Spinal cord (tissue), 10 donors: ENCODE results near the gene GUCY2D. TPM values are rescaled to one million over a fixed set of nuclear protein-coding genes. Genes with fewer than 3 reads are reported as not detected.
"Not testable (repeated sequence)": the region's sequence is repeated elsewhere in the genome, so short reads cannot be mapped to it uniquely, and the experiment has no call there.

ENCODE experiments used
- DNase-seq, 6 donors: peaks; one replicate each; pipeline versions ENCODE4 v3.0.0 to v3.0.0-alpha.2; 2013 to 2015; ENCODE audit warnings: low spot score in 6 of 6, low read depth in 4 of 6
- H3K27ac ChIP-seq: one replicate; pipeline ENCODE4 v1.5.1; 2013; ENCODE audit warnings: low read depth, low read length, control low read depth
- H3K27me3 ChIP-seq: one replicate; pipeline ENCODE4 v1.6.1; 2013; ENCODE audit warnings: low read length; ENCODE audit not compliant: control insufficient read depth, insufficient read depth
- H3K36me3 ChIP-seq: one replicate; pipeline ENCODE4 v1.6.1; 2013; ENCODE audit warnings: low read length; ENCODE audit not compliant: control insufficient read depth, insufficient read depth
- H3K4me1 ChIP-seq: one replicate; pipeline ENCODE4 v1.6.1; 2013; ENCODE audit warnings: low read length; ENCODE audit not compliant: control insufficient read depth, insufficient read depth
- H3K4me3 ChIP-seq: one replicate; pipeline ENCODE4 v1.5.1; 2013; ENCODE audit warnings: low read depth, low read length, control low read depth
- H3K9me3 ChIP-seq: one replicate; pipeline ENCODE4 v1.6.1; 2013; ENCODE audit warnings: low read length; ENCODE audit not compliant: control insufficient read depth, insufficient read depth
- WGBS: methylation state at CpG from one replicate; pipeline ENCODE4 v1.1.5; 2013; ENCODE audit warnings: missing lambda C conversion rate; ENCODE audit not compliant: insufficient coverage; 5-methylcytosine and 5-hydroxymethylcytosine counted together
- polyA plus RNA-seq, 2 donors: library from polyadenylated mRNA; unstranded; fragments of 120-200 nt; gene quantifications; one replicate each; pipeline ENCODE4 v1.2.1, GENCODE V29; 2013; ENCODE audit not compliant: insufficient read length in 2 of 2
- total RNA-seq, 2 donors: library from RNA; depleted of rRNA in 1 of 2; stranded (reverse); fragments of 120-200 nt in 1 of 2; fragments of >200 nt in 1 of 2; gene quantifications; one replicate each; pipeline versions ENCODE4 v1.2.3 to v1.2.4, GENCODE V29; 2013 to 2014
- donor health status: healthy.

GUCY2D gene
- total and polyA plus RNA-seq, 4 donors: 0.10 to 2.3 (median 0.61) TPM

DNA sequence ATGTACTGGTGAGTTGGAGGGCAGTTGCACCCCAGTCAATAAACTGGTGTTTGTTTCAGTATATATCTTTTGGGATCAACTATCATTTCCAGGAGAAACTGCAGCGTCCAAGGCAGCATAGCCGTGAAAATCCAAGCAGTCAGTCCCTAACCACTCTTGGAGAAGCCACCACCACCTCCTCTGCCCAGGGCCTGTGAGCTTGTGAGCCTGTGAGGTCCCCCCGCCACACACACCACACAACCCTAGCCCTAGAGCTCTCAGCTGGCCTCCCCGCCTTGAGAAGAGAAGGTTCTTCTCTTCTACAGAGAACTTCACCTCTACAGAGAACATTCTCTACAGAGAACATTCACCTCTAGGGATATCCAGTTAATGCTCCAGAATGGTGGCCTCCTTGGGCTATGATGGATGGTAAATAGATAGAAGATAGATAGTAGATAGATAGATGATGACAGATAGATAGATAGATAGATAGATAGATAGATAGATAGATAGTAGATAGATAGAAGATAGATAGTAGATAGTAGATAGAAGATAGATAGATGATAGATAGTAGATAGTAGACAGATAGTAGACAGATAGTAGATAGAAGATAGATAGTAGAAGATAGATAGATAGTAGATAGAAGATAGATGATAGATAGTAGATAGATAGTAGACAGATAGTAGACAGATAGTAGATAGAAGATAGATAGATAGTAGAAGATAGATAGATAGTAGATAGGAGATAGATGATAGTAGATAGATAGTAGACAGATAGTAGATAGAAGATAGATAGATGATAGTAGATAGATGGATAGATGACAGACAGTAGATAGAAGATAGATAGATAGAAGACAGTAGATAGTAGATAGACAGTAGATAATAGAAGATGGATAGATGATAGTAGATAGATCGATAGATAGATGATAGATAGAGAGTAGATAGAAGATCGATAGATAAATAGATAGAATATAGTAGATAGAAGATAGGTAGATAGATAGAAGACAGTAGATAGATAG lies 50.1 kb downstream of the GUCY2D start:
- Histone ChIP-seq H3K4me1 (no peaks in the 10 kb centered on the region), H3K27ac (no peak overlapping the region), H3K9me3 (no peaks in the 10 kb centered on the region), H3K36me3 (no peaks in the 10 kb centered on the region), H3K27me3 (peaks cover 10% of the 10 kb centered on the region), H3K4me3 (no peak overlapping the region)
- 86% methylated on average over 2 of the region's 6 CpGs for WGBS
- no peak for DNase-seq

- 92% methylated on average over 4 of the region's 7 CpGs for WGBS
- peaks cover 16% of the 10 kb centered on the region for H3K27me3 ChIP-seq
- no peak for DNase-seq
- H3K36me3 ChIP-seq: no peaks in the 10 kb centered on the region
- H3K27ac ChIP-seq: no peak overlapping the region
- no peaks in the 10 kb centered on the region for H3K9me3 ChIP-seq
- H3K4me1 ChIP-seq: no peaks in the 10 kb centered on the region
- no peak overlapping the region for H3K4me3 ChIP-seq
Observed at GRCh38 chr17:8053600-8053999, 51.2 kb downstream of the GUCY2D start.

- Histone ChIP-seq H3K27ac (no peak overlapping the region), H3K27me3 (peaks cover 36% of the 10 kb centered on the region), H3K4me3 (no peak overlapping the region), H3K9me3 (no peaks in the 10 kb centered on the region), H3K4me1 (no peaks in the 10 kb centered on the region), H3K36me3 (no peaks in the 10 kb centered on the region)
- DNase-seq: no peak
- WGBS: 100% methylated on average over 1 of the region's 3 CpGs
Observed at GRCh38 chr17:8055851-8056231, 53.4 kb downstream of the GUCY2D start.

DNA sequence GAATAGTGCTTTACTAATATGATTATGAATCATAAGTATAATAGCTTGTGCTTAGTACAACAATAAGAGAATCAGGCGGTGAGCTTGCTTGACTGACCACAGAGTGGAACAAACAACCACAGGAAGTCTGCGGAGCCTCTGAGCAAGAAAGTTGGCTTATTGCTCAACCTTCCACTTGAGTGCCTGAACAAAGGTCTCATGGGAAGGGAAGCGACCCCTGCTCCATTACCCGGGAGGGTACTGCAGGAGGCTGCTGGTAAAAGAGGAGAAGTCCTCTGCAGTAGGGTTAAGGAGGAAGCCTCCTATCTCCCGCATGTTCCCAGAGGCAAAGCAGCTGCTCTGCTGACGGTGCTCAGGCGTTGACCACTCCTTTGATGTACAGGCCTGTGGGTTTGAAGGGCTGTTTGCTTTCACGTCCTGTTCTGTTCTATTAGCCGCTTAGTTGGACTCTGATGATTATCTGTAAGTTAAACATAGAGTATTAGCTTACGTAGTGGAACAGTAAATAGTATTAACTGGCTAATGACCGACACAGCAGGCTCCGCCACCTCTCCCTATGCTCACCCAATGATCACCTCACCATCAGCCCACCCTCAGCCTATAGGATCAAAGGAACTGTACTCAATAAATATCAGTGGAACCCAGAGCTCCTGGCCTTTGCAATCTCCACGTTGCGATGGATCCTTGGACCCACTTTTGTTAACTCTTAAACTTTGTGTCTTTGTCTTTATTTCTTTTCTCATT lies 54.0 kb downstream of the GUCY2D start:
- H3K4me1 ChIP-seq: no peaks in the 10 kb centered on the region
- peaks cover 41% of the 10 kb centered on the region for H3K27me3 ChIP-seq
- no peaks in the 10 kb centered on the region for H3K36me3 ChIP-seq
- WGBS: 61% methylated on average over 11 of the region's 14 CpGs
- no peak overlapping the region for H3K27ac ChIP-seq
- no peak overlapping the region for H3K4me3 ChIP-seq
- no peaks in the 10 kb centered on the region for H3K9me3 ChIP-seq
- DNase-seq: no peak

- H3K4me1 ChIP-seq: no peaks in the 10 kb centered on the region
- 89% methylated on average over 11 of the region's 17 CpGs for WGBS
- H3K27ac ChIP-seq: no peak overlapping the region
- DNase-seq: no peak
- H3K36me3 ChIP-seq: no peaks in the 10 kb centered on the region
- H3K27me3 ChIP-seq: peaks cover 48% of the 10 kb centered on the region
- H3K4me3 ChIP-seq: no peak overlapping the region
- H3K9me3 ChIP-seq: no peaks in the 10 kb centered on the region
Observed at GRCh38 chr17:8056976-8057625, 54.7 kb downstream of the GUCY2D start.

DNA sequence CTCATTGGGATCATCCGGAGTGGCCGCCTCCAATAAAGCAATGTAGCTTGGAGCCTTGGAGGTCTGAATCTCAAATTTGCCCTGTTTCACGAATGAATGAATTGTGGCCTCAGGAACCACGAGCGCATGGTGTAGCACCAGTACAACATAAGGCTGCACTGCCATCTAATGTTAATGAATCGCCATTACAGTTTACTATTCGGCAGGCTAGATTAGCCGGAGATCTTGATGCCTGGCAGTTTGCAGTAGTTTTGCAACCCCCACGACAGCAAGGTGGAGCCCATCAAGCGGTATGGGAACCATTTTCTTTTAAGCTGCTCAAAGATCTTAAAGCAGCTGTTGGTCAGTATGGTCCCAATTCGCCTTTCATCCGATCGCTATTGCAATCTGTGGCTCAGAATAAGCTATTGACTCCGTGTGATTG lies 55.3 kb downstream of the GUCY2D start:
- H3K4me1 ChIP-seq: no peaks in the 10 kb centered on the region
- no peaks in the 10 kb centered on the region for H3K9me3 ChIP-seq
- H3K27me3 ChIP-seq: peaks cover 51% of the 10 kb centered on the region
- peak; percentile 46 to 95 (median 68) for DNase-seq
- WGBS: 4% methylated on average over 13 of the region's 14 CpGs
- H3K27ac ChIP-seq: no peak overlapping the region
- H3K36me3 ChIP-seq: no peaks in the 10 kb centered on the region
- no peak overlapping the region for H3K4me3 ChIP-seq

GRCh38 chr17:8059131-8059530 lies 56.7 kb downstream of the GUCY2D start:
- no peaks in the 10 kb centered on the region for H3K9me3 ChIP-seq
- no peak for DNase-seq
- no peak overlapping the region for H3K27ac ChIP-seq
- 49% methylated on average over 7 of the region's 7 CpGs for WGBS
- H3K27me3 ChIP-seq: peaks cover 65% of the 10 kb centered on the region
- H3K4me1 ChIP-seq: no peaks in the 10 kb centered on the region
- H3K36me3 ChIP-seq: no peaks in the 10 kb centered on the region
- H3K4me3 ChIP-seq: no peak overlapping the region

GRCh38 chr17:8060274-8060673 lies 57.9 kb downstream of the GUCY2D start:
- Histone ChIP-seq H3K27me3 (peaks cover 75% of the 10 kb centered on the region), H3K27ac (no peak overlapping the region), H3K4me3 (no peak overlapping the region), H3K9me3 (no peaks in the 10 kb centered on the region), H3K36me3 (no peaks in the 10 kb centered on the region), H3K4me1 (no peaks in the 10 kb centered on the region)
- 0% methylated on average over 9 of the region's 10 CpGs for WGBS
- DNase-seq: peak; percentile 41 to 96 (median 81)

DNA sequence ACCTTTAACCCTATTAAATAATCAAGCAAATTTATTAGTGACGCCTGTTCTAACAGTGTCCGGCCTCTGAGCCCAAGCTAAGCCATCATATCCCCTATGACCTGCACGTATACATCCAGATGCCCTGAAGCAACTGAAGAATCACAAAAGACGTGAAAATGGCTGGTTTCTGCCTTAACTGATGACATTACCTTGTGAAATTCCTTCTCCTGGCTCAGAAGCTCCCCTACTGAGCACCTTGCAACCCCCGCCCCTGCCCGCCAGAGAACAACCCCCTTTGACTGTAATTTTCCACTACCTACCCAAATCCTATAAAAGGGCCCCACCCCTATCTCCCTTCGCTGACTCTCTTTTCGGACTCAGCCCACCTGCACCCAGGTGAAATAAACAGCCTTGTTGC lies 59.4 kb downstream of the GUCY2D start:
- not testable (repeated sequence) for H3K4me3 ChIP-seq, H3K27ac ChIP-seq, H3K4me1 ChIP-seq, DNase-seq, H3K36me3 ChIP-seq, H3K9me3 ChIP-seq
- H3K27me3 ChIP-seq: peaks cover 76% of the 10 kb centered on the region
- 26% methylated on average over 7 of the region's 8 CpGs for WGBS
